B cell (primary cell): ENCODE results near the gene KAT7. TPM values are rescaled to one million over a fixed set of nuclear protein-coding genes. Genes with fewer than 3 reads are reported as not detected.

Experiments
- ATAC-seq: fragments of 200-7000 bp; cut with Tn5 transposase; one replicate; pipeline ENCODE4 v1.10.0; 2021; ENCODE audit warnings: low read depth, mild to moderate bottlenecking, moderate number of reproducible peaks, moderate library complexity
- CTCF ChIA-PET: fragments of 350-600 bp; sonication (Branson Sonifier 250); formaldehyde crosslinking; loops from one replicate; lab custom pipeline; 2021; ENCODE audit warnings: antibody characterized with exemption, inconsistent platforms; lab: Charles Lee
- POLR2A ChIA-PET: fragments of 350-600 bp; sonication (Branson Sonifier 250); formaldehyde crosslinking; loops from one replicate; lab custom pipeline; 2021; ENCODE audit warnings: antibody characterized with exemption; lab: Charles Lee
- DNase-seq: peaks from one replicate; pipeline ENCODE4 v3.0.0; 2013
- H2AFZ ChIP-seq: 2 replicates; pipeline ENCODE4 v1.6.1; 2012; ENCODE audit warnings: mild to moderate bottlenecking, low read depth, low read length; ENCODE audit not compliant: insufficient read depth, poor library complexity, severe bottlenecking
- H3K27ac ChIP-seq, 2 donors: 1 replicate in 1 of 2; 2 replicates in 1 of 2; pipeline ENCODE4 v1.5.1; 2012 to 2013; ENCODE audit warnings: low read length in 2 of 2, mild to moderate bottlenecking in 2 of 2, moderate library complexity in 1 of 2
- H3K27me3 ChIP-seq, 4 experiments: fragments of 200-600 bp in 1 of 4; sonication (generic) in 1 of 4; replicated peaks in 1 of 4; 1 replicate in 2 of 4; 2 replicates in 2 of 4; pipeline versions ENCODE4 v1.6.1 to v1.7.0; 2013 to 2016; ENCODE audit warnings: low read length in 3 of 4, mild to moderate bottlenecking in 2 of 4, mixed read lengths in 1 of 4, moderate library complexity in 1 of 4; ENCODE audit not compliant: insufficient read depth in 4 of 4, control insufficient read depth in 3 of 4; ENCODE audit errors: control extremely low read depth in 1 of 4
- H3K36me3 ChIP-seq, 2 experiments: replicated peaks in 1 of 2; 1 replicate in 1 of 2; 2 replicates in 1 of 2; pipeline versions ENCODE4 v1.6.1 to v1.7.1; 2013; ENCODE audit warnings: low read length in 1 of 2; ENCODE audit not compliant: insufficient read depth in 2 of 2, control insufficient read depth in 1 of 2; ENCODE audit errors: control extremely low read depth in 1 of 2, extremely low read depth in 1 of 2
- H3K4me1 ChIP-seq, 2 donors: fragments of 200-600 bp in 1 of 2; sonication (generic) in 1 of 2; 1 replicate in 1 of 2; 2 replicates in 1 of 2; pipeline versions ENCODE4 v1.5.1 to v1.6.1; 2013 to 2017; ENCODE audit warnings: low read length in 2 of 2; ENCODE audit not compliant: control insufficient read depth in 2 of 2, insufficient read depth in 2 of 2
- H3K4me2 ChIP-seq: replicated peaks from 2 replicates; pipeline ENCODE3; 2012; ENCODE audit warnings: mild to moderate bottlenecking, low read depth, low read length; ENCODE audit not compliant: poor library complexity, severe bottlenecking
- H3K4me3 ChIP-seq, 5 experiments: fragments of 200-600 bp in 1 of 5; sonication (generic) in 1 of 5; 1 replicate in 3 of 5; 2 replicates in 2 of 5; pipeline versions ENCODE4 v1.5.1 to v1.7.0; 2011 to 2016; ENCODE audit warnings: low read length in 4 of 5, mild to moderate bottlenecking in 4 of 5, low read depth in 2 of 5, control low read depth in 1 of 5, moderate library complexity in 1 of 5; ENCODE audit not compliant: insufficient read depth in 1 of 5; ENCODE audit errors: control extremely low read depth in 1 of 5, extremely low read depth in 1 of 5
- H3K79me2 ChIP-seq: fragments of 200-600 bp; sonication (generic); one replicate; pipeline ENCODE4 v1.6.0; 2016; ENCODE audit warnings: low read length; ENCODE audit not compliant: control insufficient read depth, insufficient read depth
- H3K9ac ChIP-seq: fragments of 200-600 bp; sonication (generic); 2 replicates; pipeline ENCODE4 v1.6.1; 2017; ENCODE audit warnings: mild to moderate bottlenecking, low read length, moderate library complexity
- H3K9me3 ChIP-seq, 3 donors: one replicate each; pipeline versions ENCODE4 v1.6.1 to v1.7.1; 2013; ENCODE audit warnings: low read length in 2 of 3; ENCODE audit not compliant: control insufficient read depth in 2 of 3, insufficient read depth in 1 of 3; ENCODE audit errors: control extremely low read depth in 1 of 3
- H4K20me1 ChIP-seq: 2 replicates; pipeline ENCODE4 v1.6.0; 2012; ENCODE audit warnings: mild to moderate bottlenecking, low read length; ENCODE audit not compliant: insufficient read depth, control insufficient read depth, poor library complexity, severe bottlenecking
- H3K27ac Mint-ChIP-seq: one replicate; pipeline ENCODE4 v1.8.0; 2021; ENCODE audit warnings: mixed read lengths
- H3K27me3 Mint-ChIP-seq: one replicate; pipeline ENCODE4 v1.8.0; 2021; ENCODE audit warnings: mixed read lengths
- H3K4me1 Mint-ChIP-seq: one replicate; pipeline ENCODE4 v1.8.0; 2021; ENCODE audit warnings: mixed read lengths
- H3K4me3 Mint-ChIP-seq: one replicate; pipeline ENCODE4 v1.8.0; 2021; ENCODE audit warnings: mixed read lengths
- H3K9me3 Mint-ChIP-seq: one replicate; pipeline ENCODE4 v1.8.0; 2022; ENCODE audit warnings: mixed read lengths; ENCODE audit not compliant: insufficient read depth
- CTCF ChIP-seq: fragments of 200-600 bp; IDR thresholded peaks from one replicate; pipeline ENCODE4 v1.8.0; 2022; ENCODE audit warnings: antibody characterized with exemption, mild to moderate bottlenecking
- EZH2 ChIP-seq: IDR thresholded peaks from 2 replicates; pipeline ENCODE4 v1.6.1; 2012; ENCODE audit warnings: borderline replicate concordance, low read depth, mild to moderate bottlenecking, moderate library complexity, low read length; ENCODE audit not compliant: insufficient read depth, poor library complexity, severe bottlenecking
- WGBS: methylation state at CpG from one replicate; pipeline ENCODE4 v1.1.5; 2013; ENCODE audit warnings: missing lambda C conversion rate; ENCODE audit not compliant: insufficient coverage; 5-methylcytosine and 5-hydroxymethylcytosine counted together
- intact Hi-C: fragments of 100-400 bp; cut with micrococcal nuclease; formaldehyde crosslinking; loops from one replicate; pipeline ENCODE4 v1.10.0; 2022
- polyA plus RNA-seq: library from polyadenylated mRNA; depleted of rRNA; stranded (reverse); fragments of >200 nt; gene quantifications from 2 replicates; pipeline ENCODE4 v1.2.3, GENCODE V29; 2012
- total RNA-seq, 2 donors: library from RNA; stranded (reverse); fragments of 120-200 nt in 1 of 2; gene quantifications; 1 replicate in 1 of 2; 2 replicates in 1 of 2; pipeline versions ENCODE4 v1.2.3 to v1.2.4, GENCODE V29; 2013 to 2022

The KAT7 gene
- total and polyA plus RNA-seq, 2 donors (not counting 1 experiment from before 2014, with no cell fraction given) = 16.7 to 124 TPM

- Mint-ChIP-seq H3K4me1 (peaks cover 12% of the 10 kb centered on the region), H3K27ac (no peak overlapping the region), H3K4me3 (no peak overlapping the region), H3K27me3 (no peaks in the 10 kb centered on the region), H3K9me3 (no peaks in the 10 kb centered on the region)
- no peaks in the 10 kb centered on the region for H3K27me3 ChIP-seq
- DNase-seq (no peak), ATAC-seq (no peak)
- no peaks in the 10 kb centered on the region for H3K9me3 ChIP-seq
- intact Hi-C loops = no loop called here
- CTCF ChIA-PET = no interaction called here
- H3K36me3 ChIP-seq = peaks cover 2 to 8% of the 10 kb centered on the region in 2 experiments
- no peak overlapping the region for H3K4me3 ChIP-seq
- no peak overlapping the region for H3K27ac ChIP-seq
- no peaks in the 10 kb centered on the region for H4K20me1 ChIP-seq
- 100% methylated on average over 7 of the region's 7 CpGs for WGBS
- H3K79me2 ChIP-seq = no peaks in the 10 kb centered on the region
- H2AFZ ChIP-seq = no peak overlapping the region
- no peak overlapping the region for H3K4me2 ChIP-seq
- no peaks in the 10 kb centered on the region for H3K4me1 ChIP-seq
- H3K9ac ChIP-seq = no peak overlapping the region
- TF ChIP-seq EZH2 = no peak
- TF ChIP-seq CTCF = no peak
- POLR2A ChIA-PET = no interaction called here
Observed at GRCh38 chr17:49835472-49835871, 47.0 kb downstream of the KAT7 start.

GRCh38 chr17:49836111-49837030 lies 47.9 kb downstream of the KAT7 start:
- H3K9ac ChIP-seq = no peak overlapping the region
- intact Hi-C loops = no loop called here
- CTCF ChIA-PET = no interaction called here
- no peaks in the 10 kb centered on the region for H3K9me3 ChIP-seq
- Mint-ChIP-seq H3K4me3 (no peak overlapping the region), H3K27me3 (no peaks in the 10 kb centered on the region), H3K9me3 (no peaks in the 10 kb centered on the region), H3K27ac (peak overlapping the region; percentile 1), H3K4me1 (peaks cover 12% of the 10 kb centered on the region)
- no peaks in the 10 kb centered on the region for H3K79me2 ChIP-seq
- H3K4me2 ChIP-seq = no peak overlapping the region
- DNase-seq (no peak), ATAC-seq (no peak)
- no peaks in the 10 kb centered on the region for H3K4me1 ChIP-seq
- no peak overlapping the region for H3K4me3 ChIP-seq
- no peak overlapping the region for H2AFZ ChIP-seq
- POLR2A ChIA-PET = no interaction called here
- no peaks in the 10 kb centered on the region for H3K27me3 ChIP-seq
- no peak overlapping the region for H3K27ac ChIP-seq
- H3K36me3 ChIP-seq = peaks cover 2 to 6% of the 10 kb centered on the region in 2 experiments
- WGBS = 88% methylated on average over 8 of the region's 16 CpGs
- no peaks in the 10 kb centered on the region for H4K20me1 ChIP-seq
- TF ChIP-seq CTCF = no peak
